Measurements from ENCODE around the gene FAM171A2.
A peak's percentile ranks its signal among the peaks of the same experiment; 100 is the strongest.

The FAM171A2 gene

DNA sequence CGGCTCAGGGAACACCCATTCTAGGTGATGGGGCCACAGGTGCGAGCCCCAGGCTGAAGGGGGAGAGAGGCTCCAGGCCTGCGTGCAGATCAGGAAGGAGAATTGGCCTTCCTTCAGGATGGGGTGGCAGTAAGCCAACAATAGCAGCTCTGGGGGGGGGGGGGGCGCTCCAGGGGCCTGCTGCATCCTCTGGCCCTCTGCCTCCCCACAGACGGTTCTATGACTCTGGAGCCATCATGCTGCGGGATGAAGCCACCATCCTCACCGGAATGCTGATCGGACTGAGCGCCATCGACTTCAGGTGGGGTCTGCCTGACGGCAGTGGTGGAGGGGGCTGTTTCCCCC, 49.2 kb downstream of the FAM171A2 start:
- TF ChIP-seq, protein P1, sequence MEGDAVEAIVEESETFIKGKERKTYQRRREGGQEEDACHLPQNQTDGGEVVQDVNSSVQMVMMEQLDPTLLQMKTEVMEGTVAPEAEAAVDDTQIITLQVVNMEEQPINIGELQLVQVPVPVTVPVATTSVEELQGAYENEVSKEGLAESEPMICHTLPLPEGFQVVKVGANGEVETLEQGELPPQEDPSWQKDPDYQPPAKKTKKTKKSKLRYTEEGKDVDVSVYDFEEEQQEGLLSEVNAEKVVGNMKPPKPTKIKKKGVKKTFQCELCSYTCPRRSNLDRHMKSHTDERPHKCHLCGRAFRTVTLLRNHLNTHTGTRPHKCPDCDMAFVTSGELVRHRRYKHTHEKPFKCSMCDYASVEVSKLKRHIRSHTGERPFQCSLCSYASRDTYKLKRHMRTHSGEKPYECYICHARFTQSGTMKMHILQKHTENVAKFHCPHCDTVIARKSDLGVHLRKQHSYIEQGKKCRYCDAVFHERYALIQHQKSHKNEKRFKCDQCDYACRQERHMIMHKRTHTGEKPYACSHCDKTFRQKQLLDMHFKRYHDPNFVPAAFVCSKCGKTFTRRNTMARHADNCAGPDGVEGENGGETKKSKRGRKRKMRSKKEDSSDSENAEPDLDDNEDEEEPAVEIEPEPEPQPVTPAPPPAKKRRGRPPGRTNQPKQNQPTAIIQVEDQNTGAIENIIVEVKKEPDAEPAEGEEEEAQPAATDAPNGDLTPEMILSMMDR (IDR thresholded peaks at IDR 0.05; ENCODE audit: low read depth, low read length, poor library complexity, severe bottlenecking) = no peak
- no peak for TF ChIP-seq EZH2phosphoT487 (IDR thresholded peaks at IDR 0.05; ENCODE audit: borderline replicate concordance, low read length)
- H3K4me2 ChIP-seq (ENCODE audit: low read length) = peak overlapping the region; percentile 69
- H3K36me3 ChIP-seq (ENCODE audit: control insufficient read depth, low read length) = peaks cover 6% of the 10 kb centered on the region; the same call in 1 of the 2 replicates
- H3K9me2 ChIP-seq (replicated peaks; ENCODE audit: control insufficient read depth, low read length) = no peaks in the 10 kb centered on the region
- H3K9me3 ChIP-seq (ENCODE audit: control insufficient read depth, insufficient read depth, low read length) = no peaks in the 10 kb centered on the region
- no peak overlapping the region for H3K27ac ChIP-seq (ENCODE audit: low read depth, low read length)
- H3K4me1 ChIP-seq (ENCODE audit: control insufficient read depth, low read length) = peaks cover 24% of the 10 kb centered on the region
- H3K79me2 ChIP-seq (ENCODE audit: control insufficient read depth, low read length) = no peaks in the 10 kb centered on the region
- peaks cover 24% of the 10 kb centered on the region for H3K27me3 ChIP-seq (ENCODE audit: control insufficient read depth, low read length)
- peaks cover 3% of the 10 kb centered on the region for H4K20me1 ChIP-seq (ENCODE audit: control insufficient read depth, insufficient read depth, low read depth, low read length)
- H3K4me3 ChIP-seq (ENCODE audit: low read length) = no peak overlapping the region; the same call in 1 of the 2 replicates
- peaks cover 3% of the 10 kb centered on the region; the same call in 1 of the 2 replicates for H3F3A ChIP-seq (ENCODE audit: control insufficient read depth, insufficient read depth)

DNA sequence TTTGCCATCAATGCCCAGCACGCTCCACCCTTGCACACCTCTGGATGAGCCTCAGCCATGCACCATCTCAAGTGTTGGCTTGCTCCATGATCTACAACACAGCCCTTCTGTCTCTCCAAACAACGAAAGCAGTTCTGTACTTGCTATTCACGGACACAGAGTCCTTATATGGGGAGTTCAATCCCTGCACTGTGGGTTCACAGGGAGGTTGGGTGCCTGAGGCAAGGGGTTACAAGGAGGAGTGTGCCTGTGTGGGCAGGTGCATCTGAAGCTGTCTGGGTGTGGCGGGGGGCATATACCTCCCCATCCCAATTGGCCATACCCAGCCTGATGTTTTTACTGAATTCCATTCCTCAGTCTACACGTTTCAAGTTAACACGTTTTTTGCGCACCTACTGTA, 49.6 kb downstream of the FAM171A2 start:
- H3F3A ChIP-seq (ENCODE audit: control insufficient read depth, insufficient read depth) = peaks cover 3% of the 10 kb centered on the region; the same call in 1 of the 2 replicates
- peaks cover 3% of the 10 kb centered on the region for H4K20me1 ChIP-seq (ENCODE audit: control insufficient read depth, insufficient read depth, low read depth, low read length)
- H3K79me2 ChIP-seq (ENCODE audit: control insufficient read depth, low read length) = no peaks in the 10 kb centered on the region
- no peak overlapping the region for H3K4me2 ChIP-seq (ENCODE audit: low read length)
- peaks cover 27% of the 10 kb centered on the region for H3K4me1 ChIP-seq (ENCODE audit: control insufficient read depth, low read length)
- no peak overlapping the region for H3K4me3 ChIP-seq (ENCODE audit: low read length)
- H3K9me3 ChIP-seq (ENCODE audit: control insufficient read depth, insufficient read depth, low read length) = no peaks in the 10 kb centered on the region
- no peak for TF ChIP-seq EZH2phosphoT487 (IDR thresholded peaks at IDR 0.05; ENCODE audit: borderline replicate concordance, low read length)
- TF ChIP-seq, protein P1 (IDR thresholded peaks at IDR 0.05; ENCODE audit: low read depth, low read length, poor library complexity, severe bottlenecking) = no peak
- H3K9me2 ChIP-seq (replicated peaks; ENCODE audit: control insufficient read depth, low read length) = no peaks in the 10 kb centered on the region
- H3K36me3 ChIP-seq (ENCODE audit: control insufficient read depth, low read length) = peaks cover 3% of the 10 kb centered on the region; the same call in 1 of the 2 replicates
- H3K27me3 ChIP-seq (ENCODE audit: control insufficient read depth, low read length) = peaks cover 24% of the 10 kb centered on the region
- H3K27ac ChIP-seq (ENCODE audit: low read depth, low read length) = no peak overlapping the region

DNA sequence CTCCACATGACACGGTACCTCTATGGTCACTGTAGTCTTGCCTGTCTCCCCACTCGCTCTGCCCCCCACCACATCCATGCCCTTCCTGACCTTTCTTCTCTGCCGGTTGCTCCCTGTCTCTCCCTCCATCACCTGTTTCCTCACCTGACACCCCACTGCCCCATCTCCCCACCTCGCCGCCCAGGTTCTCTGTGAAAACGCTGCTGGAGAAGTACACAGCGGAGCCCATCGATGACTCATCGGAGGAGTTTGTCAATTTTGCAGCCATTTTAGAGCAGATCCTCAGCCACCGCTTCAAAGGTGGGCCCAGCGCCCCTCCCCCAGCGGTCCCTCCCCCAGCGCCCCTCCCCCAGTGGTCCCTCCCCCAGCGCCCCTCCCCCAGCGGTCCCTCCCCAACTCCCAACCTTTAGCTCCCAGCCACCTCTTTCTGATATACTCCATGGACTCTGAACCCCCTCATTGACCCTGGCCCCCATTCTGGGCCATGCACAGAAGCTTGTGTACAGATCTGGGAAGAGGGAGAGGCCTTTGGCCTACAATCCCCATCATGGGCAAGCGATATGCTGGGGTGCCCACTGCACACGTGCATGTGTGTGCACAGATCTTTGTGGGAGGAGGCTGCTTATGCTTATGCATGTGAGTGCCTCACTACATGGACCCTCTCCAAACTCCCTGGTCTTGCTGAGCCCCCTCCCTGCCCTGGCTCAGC, 51.1 kb downstream of the FAM171A2 start:
- Histone ChIP-seq H3K4me1 (ENCODE audit: control insufficient read depth, low read length) (peaks cover 37% of the 10 kb centered on the region), H4K20me1 (ENCODE audit: control insufficient read depth, insufficient read depth, low read depth, low read length) (no peaks in the 10 kb centered on the region; the same call in 1 of the 2 replicates)

More for the DNA sequence above, 51.1 kb downstream of the FAM171A2 start:
- H3K79me2 ChIP-seq (ENCODE audit: control insufficient read depth, low read length) = no peaks in the 10 kb centered on the region
- no peaks in the 10 kb centered on the region for H3K36me3 ChIP-seq (ENCODE audit: control insufficient read depth, low read length)
- H3K27me3 ChIP-seq (ENCODE audit: control insufficient read depth, low read length) = peaks cover 28% of the 10 kb centered on the region
- H3F3A ChIP-seq (ENCODE audit: control insufficient read depth, insufficient read depth) = peaks cover 3% of the 10 kb centered on the region; the same call in 1 of the 2 replicates
- no peaks in the 10 kb centered on the region for H3K9me2 ChIP-seq (replicated peaks; ENCODE audit: control insufficient read depth, low read length)
- no peak overlapping the region for H3K4me3 ChIP-seq (ENCODE audit: low read length)
- TF ChIP-seq, protein P1 (IDR thresholded peaks at IDR 0.05; ENCODE audit: low read depth, low read length, poor library complexity, severe bottlenecking) = no peak
- TF ChIP-seq EZH2phosphoT487 (IDR thresholded peaks at IDR 0.05; ENCODE audit: borderline replicate concordance, low read length) = no peak
- H3K27ac ChIP-seq (ENCODE audit: low read depth, low read length) = no peak overlapping the region
- H3K4me2 ChIP-seq (ENCODE audit: low read length) = no peak overlapping the region
- H3K9me3 ChIP-seq (ENCODE audit: control insufficient read depth, insufficient read depth, low read length) = no peaks in the 10 kb centered on the region
